RWPE1 (cell line): ENCODE measurements around the gene HPS3.

Experiments used
- CTCF ChIA-PET: fragments of 350-600 bp; sonication (Branson Sonifier 250); formaldehyde crosslinking; extraction: SDS; loops from one replicate; lab custom pipeline; 2021; lab: Yijun Ruan, JAX
- POLR2A ChIA-PET: fragments of 400-600 bp; formaldehyde crosslinking; extraction: SDS; loops from one replicate; lab custom pipeline; 2020; ENCODE audit warnings: antibody characterized with exemption; ENCODE audit not compliant: low non-redundant PET; lab: Yijun Ruan, JAX
- DNase-seq: peaks from one replicate; pipeline ENCODE4 v3.0.0; 2012; ENCODE audit warnings: low spot score
- H3K27ac ChIP-seq: fragments of 450-650 bp; 2 replicates; pipeline ENCODE4 v1.5.1; 2017
- TF ChIP-seq, protein P1 (sequence below): fragments of 450-650 bp; conservative IDR thresholded peaks from 2 replicates; pipeline ENCODE4 v1.5.1; 2017; ENCODE audit warnings: low read depth, mild to moderate bottlenecking

Gene HPS3

DNA sequence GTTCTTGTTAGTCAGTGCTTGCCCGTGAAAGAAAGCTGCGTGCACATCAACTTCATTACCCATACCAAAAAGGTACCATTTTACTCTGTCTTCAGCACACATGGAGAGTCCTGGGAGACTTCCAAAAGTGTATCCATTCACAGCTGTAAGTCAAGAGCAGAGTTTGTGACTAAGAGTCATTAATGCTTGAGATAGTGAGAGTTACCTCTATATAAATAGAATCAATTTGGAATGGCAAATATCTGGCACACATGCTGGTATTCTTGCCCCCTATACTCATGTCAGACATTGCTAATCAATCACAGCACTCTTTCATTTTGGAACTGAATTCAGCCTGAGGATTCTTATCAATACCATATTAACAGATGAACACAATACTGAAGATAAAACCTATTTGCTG lies 78.0 kb downstream of the HPS3 start:
- TF ChIP-seq, protein P1, sequence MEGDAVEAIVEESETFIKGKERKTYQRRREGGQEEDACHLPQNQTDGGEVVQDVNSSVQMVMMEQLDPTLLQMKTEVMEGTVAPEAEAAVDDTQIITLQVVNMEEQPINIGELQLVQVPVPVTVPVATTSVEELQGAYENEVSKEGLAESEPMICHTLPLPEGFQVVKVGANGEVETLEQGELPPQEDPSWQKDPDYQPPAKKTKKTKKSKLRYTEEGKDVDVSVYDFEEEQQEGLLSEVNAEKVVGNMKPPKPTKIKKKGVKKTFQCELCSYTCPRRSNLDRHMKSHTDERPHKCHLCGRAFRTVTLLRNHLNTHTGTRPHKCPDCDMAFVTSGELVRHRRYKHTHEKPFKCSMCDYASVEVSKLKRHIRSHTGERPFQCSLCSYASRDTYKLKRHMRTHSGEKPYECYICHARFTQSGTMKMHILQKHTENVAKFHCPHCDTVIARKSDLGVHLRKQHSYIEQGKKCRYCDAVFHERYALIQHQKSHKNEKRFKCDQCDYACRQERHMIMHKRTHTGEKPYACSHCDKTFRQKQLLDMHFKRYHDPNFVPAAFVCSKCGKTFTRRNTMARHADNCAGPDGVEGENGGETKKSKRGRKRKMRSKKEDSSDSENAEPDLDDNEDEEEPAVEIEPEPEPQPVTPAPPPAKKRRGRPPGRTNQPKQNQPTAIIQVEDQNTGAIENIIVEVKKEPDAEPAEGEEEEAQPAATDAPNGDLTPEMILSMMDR, result no peak
- ChIA-PET POLR2A (no interaction called here), CTCF (interaction anchor here (0.6 kb wide), 1 partner anchor 905 kb away, joined by 3 read pairs; no protein-coding TSS in a partner anchor)
- H3K27ac ChIP-seq, result no peak overlapping the region
- no peak for DNase-seq

DNA sequence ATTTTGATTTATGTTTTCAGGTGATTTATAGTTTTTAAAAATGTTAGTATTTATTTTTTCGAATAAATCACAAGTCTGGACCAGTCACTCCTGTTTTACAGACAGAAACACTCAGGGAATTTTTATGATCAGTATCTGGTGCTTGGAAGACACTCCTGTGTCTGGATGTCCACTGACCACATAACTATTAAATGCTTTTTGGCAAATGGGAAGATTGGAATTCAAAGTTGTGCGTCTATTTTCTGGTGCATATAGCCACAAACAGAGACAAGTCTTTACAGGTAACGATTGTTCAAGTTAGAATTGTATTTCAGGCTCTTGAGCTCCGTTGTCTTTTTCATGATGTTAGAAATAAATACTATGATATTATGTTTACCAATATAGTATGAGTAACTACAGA lies 80.0 kb downstream of the HPS3 start:
- ChIA-PET POLR2A (no interaction called here), CTCF (no interaction called here)
- no peak overlapping the region for H3K27ac ChIP-seq
- DNase-seq, result no peak
- TF ChIP-seq, protein P1, result no peak

GRCh38 chr3:149212386-149212785 lies 82.9 kb downstream of the HPS3 start:
- DNase-seq, result no peak
- ChIA-PET CTCF (no interaction called here), POLR2A (no interaction called here)
- no peak overlapping the region for H3K27ac ChIP-seq
- TF ChIP-seq, protein P1, result no peak

DNA sequence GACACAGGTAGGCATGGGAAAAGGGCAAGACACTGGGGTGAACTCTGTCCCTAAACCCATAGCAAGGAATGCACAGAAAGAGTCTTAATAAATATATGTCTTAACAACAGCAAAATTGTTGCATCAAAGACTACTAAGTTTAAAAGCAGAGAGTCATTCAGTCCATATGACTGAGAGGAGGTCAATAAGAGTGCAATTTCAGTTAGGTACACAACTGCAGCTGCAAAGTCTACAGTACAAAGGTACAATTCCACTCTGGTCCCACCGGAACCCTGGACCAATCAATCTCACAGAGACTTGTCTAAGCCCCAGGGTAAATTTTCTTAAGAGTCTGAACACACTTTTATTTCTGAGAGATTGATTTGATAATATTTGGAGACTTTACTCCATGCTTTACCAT lies 85.3 kb downstream of the HPS3 start:
- no peak overlapping the region for H3K27ac ChIP-seq
- CTCF ChIA-PET, result no interaction called here
- TF ChIP-seq, protein P1, result no peak
- no peak for DNase-seq
- POLR2A ChIA-PET, result no interaction called here

DNA sequence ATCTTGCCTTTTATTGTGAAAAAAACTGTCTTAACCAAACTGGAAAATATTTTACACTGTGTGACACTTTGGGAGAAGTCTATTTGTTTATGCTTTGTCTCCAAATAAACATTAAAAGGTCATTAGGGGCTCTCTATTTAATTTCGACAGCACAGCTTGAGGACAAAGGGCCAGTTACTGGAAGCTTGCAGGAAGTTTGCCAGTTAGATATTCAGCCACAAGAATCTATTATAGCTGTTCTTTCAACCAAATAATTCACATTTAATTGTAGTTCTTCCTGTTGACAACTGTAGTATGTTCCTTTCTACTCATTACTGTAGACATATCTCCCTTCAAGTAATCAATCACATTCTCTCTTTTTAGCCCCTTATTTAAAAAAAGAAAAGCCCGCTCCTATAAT lies 86.1 kb downstream of the HPS3 start:
- DNase-seq, result no peak
- TF ChIP-seq, protein P1, result no peak
- no peak overlapping the region for H3K27ac ChIP-seq
- ChIA-PET POLR2A (no interaction called here), CTCF (interaction anchor here (0.6 kb wide), 1 partner anchor 128 kb away, joined by 3 read pairs; no protein-coding TSS in a partner anchor)

- H3K27ac ChIP-seq, result no peak overlapping the region
- TF ChIP-seq, protein P1, result no peak
- POLR2A ChIA-PET, result no interaction called here
- CTCF ChIA-PET, result interaction anchor here (0.6 kb wide), 1 partner anchor 756 kb away, joined by 3 read pairs; no protein-coding TSS in a partner anchor
- DNase-seq, result no peak
These were observed 86.9 kb downstream of the HPS3 start for GRCh38 chr3:149216193-149216869.
